GM18868 (cell line): Measurements from ENCODE around the gene MMP23B.
"Not testable (repeated sequence)": the region's sequence is repeated elsewhere in the genome, so short reads cannot be mapped to it uniquely, and the experiment has no call there.

ENCODE experiments used
- ATAC-seq: cut with Tn5 transposase; IDR thresholded peaks from one replicate; pipeline ENCODE4 v1.9.1; 2021; ENCODE audit warnings: mild to moderate bottlenecking, moderate library complexity; ENCODE audit not compliant: unreplicated experiment

The MMP23B gene

GRCh38 chr1:1664318-1664717 is 32.3 kb downstream of the MMP23B start:
- not testable (repeated sequence) for ATAC-seq

- no peak for ATAC-seq
Measured at GRCh38 chr1:1664941-1665814, 33.2 kb downstream of the MMP23B start.

GRCh38 chr1:1665815-1666251 is 33.9 kb downstream of the MMP23B start:
- ATAC-seq, result no peak

GRCh38 chr1:1666526-1666925 is 34.6 kb downstream of the MMP23B start:
- ATAC-seq, result no peak

- ATAC-seq, result no peak
Measured at GRCh38 chr1:1669468-1670440, 37.8 kb downstream of the MMP23B start.

- no peak for ATAC-seq
Measured at GRCh38 chr1:1670866-1671265, 38.9 kb downstream of the MMP23B start.

GRCh38 chr1:1671365-1672119 is 39.6 kb downstream of the MMP23B start:
- no peak for ATAC-seq

- no peak for ATAC-seq
Measured at GRCh38 chr1:1672181-1672965, 40.4 kb downstream of the MMP23B start.

- not testable (repeated sequence) for ATAC-seq
Measured at GRCh38 chr1:1674806-1675205, 42.8 kb downstream of the MMP23B start.

- not testable (repeated sequence) for ATAC-seq
Measured at GRCh38 chr1:1675218-1675617, 43.2 kb downstream of the MMP23B start.

- not testable (repeated sequence) for ATAC-seq
Measured at GRCh38 chr1:1676087-1676486, 44.1 kb downstream of the MMP23B start.

- peak; percentile 61 for ATAC-seq
Measured at GRCh38 chr1:1677718-1678580, 46.0 kb downstream of the MMP23B start.

GRCh38 chr1:1678581-1679380 is 46.8 kb downstream of the MMP23B start:
- ATAC-seq, result peak; percentile 37

GRCh38 chr1:1680031-1680911 is 48.3 kb downstream of the MMP23B start:
- ATAC-seq, result no peak

GRCh38 chr1:1680912-1681273 is 48.9 kb downstream of the MMP23B start:
- ATAC-seq, result no peak

GRCh38 chr1:1683104-1683905 is 51.3 kb downstream of the MMP23B start:
- ATAC-seq, result no peak
